Astrocyte of the spinal cord (primary cell): ENCODE measurements around the gene FKBP1B.

Source experiments
- DNase-seq: peaks from one replicate; pipeline ENCODE4 v3.0.0; 2011; ENCODE audit warnings: low read depth, low spot score
- H3K4me3 ChIP-seq: 2 replicates; pipeline ENCODE4 v1.5.1; 2011; ENCODE audit warnings: low read depth, mild to moderate bottlenecking, low read length, moderate library complexity
- in situ Hi-C: cut with HindIII; loops from 2 replicates; pipeline ENCODE4 v1.10.0; 2017; ENCODE audit warnings: low sequenced_read_pairs
- TF ChIP-seq, protein P1 (sequence below): IDR thresholded peaks from 2 replicates; pipeline ENCODE4 v1.5.1; 2012; ENCODE audit warnings: low read depth, mild to moderate bottlenecking, low read length, inconsistent platforms

FKBP1B gene

DNA sequence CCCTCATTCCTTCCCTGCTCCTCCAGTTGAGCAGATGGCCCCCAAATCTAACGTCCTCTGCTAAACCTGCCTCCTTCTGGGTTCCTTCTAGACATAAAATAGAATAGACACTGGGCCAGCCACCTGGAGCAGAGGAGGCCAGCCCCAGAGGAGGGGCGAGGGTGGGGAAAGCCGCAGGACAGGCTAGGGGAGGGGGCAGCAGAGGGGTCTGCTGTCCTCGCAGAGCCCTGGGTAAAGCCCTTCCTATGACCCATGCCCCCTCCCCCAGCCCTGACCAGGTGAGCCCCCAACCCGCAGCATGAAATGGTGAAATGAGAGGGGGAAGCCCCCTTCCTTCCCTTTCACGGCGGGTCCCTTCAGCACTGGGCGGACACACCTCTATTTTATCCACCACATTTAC is 31.8 kb upstream of the FKBP1B start:
- DNase-seq, result no peak
- in situ Hi-C loops, result no loop called here
- no peak overlapping the region for H3K4me3 ChIP-seq
- TF ChIP-seq, protein P1, sequence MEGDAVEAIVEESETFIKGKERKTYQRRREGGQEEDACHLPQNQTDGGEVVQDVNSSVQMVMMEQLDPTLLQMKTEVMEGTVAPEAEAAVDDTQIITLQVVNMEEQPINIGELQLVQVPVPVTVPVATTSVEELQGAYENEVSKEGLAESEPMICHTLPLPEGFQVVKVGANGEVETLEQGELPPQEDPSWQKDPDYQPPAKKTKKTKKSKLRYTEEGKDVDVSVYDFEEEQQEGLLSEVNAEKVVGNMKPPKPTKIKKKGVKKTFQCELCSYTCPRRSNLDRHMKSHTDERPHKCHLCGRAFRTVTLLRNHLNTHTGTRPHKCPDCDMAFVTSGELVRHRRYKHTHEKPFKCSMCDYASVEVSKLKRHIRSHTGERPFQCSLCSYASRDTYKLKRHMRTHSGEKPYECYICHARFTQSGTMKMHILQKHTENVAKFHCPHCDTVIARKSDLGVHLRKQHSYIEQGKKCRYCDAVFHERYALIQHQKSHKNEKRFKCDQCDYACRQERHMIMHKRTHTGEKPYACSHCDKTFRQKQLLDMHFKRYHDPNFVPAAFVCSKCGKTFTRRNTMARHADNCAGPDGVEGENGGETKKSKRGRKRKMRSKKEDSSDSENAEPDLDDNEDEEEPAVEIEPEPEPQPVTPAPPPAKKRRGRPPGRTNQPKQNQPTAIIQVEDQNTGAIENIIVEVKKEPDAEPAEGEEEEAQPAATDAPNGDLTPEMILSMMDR, result no peak

DNA sequence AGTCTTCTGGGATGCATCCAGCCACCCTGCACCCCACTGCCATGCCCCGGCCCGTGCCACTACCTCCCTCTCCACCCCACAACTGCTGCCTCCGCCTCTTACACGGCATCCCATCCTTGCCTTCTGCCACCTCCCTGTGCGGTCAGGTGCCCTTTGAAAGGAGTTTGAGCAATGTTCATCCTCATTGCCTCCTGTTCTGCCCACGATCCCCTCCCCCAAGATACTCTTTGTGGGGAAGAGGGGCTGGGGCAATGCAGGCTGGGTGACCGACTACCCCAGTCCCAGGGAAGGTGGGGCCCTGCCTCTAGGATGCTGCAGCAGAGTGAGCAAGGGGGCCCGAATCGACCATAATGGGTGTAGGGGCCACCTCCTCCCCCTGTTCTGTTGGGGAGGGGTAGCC is 31.3 kb upstream of the FKBP1B start:
- no peak overlapping the region for H3K4me3 ChIP-seq
- DNase-seq, result no peak
- in situ Hi-C loops, result no loop called here
- TF ChIP-seq, protein P1, result no peak

DNA sequence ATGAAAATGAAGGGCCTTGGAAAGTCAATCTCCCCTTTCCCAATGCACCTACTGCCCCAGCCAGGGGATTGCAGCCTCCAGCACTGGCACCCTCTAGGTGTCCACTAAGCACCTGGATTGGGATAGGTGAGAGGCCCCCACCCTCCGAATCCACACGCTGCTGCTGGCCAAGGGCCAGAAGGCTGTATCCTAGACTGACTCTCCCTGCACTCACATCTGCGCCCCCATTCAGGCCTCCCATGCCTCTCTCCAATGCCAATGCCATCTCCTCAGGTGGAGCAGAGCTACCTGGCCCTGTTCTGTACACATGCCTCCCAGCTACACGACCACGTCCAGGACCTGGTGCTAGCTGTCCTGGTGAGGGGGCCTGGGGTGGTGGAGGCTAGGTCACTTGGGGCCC is 29.8 kb upstream of the FKBP1B start:
- DNase-seq, result no peak
- no peak overlapping the region for H3K4me3 ChIP-seq
- in situ Hi-C loops, result no loop called here
- TF ChIP-seq, protein P1, result no peak

DNA sequence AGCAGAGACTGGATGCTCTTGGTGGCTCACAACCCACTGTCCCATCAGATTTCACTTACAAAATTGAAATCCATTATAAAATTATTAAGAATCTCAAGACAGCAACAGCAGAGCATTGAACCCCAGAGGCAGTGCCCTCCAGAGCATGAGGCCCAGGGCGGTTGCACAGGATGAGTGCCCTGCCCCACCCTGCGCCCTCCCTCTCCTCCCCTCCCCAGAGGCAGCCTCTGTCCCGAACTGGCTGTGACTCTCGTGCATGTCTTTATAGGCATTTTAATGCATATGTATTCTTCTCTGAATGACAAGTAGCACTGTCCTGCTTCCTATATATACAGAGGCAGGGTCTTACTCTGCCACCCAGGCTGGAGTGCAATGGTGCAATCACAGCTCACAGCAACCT is 29.3 kb upstream of the FKBP1B start:
- in situ Hi-C loops, result no loop called here
- TF ChIP-seq, protein P1, result no peak
- H3K4me3 ChIP-seq, result no peak overlapping the region
- no peak for DNase-seq

DNA sequence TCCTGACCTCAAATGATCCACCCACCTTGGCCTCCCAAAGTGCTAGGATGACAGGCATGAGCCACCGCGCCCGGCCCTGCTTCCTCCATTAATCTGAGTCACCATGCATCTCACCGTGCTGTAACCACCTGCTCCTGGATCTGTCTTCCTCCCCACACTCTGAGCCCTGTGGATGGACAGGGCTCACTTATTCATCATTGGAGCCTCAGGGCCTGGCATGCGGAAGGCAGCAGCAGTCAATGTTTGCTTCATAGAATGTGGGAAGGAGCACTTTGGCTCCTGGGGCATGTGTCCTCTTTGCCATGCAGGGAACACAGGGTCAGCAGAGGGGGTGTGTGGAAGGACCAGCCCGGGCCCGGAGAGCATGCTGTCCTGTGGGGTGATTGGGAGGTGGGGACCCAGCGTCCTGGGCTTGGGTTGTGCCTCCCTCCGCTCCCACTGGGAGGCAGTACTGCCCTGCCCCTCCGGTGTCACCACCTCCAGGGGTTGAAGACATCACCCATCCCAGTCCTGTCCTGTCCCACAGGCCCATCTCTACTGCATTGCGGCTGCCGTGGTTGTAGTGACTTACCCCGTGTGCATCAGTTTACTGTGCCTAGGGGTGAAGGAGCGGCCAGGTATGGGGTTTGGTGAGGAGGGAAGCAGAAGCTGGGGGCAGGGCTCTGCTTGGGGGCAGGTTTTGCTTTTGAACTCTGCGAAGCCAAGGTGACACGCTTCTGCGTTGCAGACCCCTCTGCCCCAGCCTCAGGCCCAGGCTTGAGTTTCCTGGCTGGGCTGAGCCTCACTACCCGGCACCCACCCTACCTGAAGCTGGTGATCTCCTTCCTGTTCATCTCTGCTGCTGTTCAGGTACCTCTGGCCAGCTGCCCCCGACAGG is 28.2 kb upstream of the FKBP1B start:
- no peak overlapping the region for H3K4me3 ChIP-seq
- in situ Hi-C loops, result no loop called here
- no peak for DNase-seq
- TF ChIP-seq, protein P1, result peak; percentile 20

DNA sequence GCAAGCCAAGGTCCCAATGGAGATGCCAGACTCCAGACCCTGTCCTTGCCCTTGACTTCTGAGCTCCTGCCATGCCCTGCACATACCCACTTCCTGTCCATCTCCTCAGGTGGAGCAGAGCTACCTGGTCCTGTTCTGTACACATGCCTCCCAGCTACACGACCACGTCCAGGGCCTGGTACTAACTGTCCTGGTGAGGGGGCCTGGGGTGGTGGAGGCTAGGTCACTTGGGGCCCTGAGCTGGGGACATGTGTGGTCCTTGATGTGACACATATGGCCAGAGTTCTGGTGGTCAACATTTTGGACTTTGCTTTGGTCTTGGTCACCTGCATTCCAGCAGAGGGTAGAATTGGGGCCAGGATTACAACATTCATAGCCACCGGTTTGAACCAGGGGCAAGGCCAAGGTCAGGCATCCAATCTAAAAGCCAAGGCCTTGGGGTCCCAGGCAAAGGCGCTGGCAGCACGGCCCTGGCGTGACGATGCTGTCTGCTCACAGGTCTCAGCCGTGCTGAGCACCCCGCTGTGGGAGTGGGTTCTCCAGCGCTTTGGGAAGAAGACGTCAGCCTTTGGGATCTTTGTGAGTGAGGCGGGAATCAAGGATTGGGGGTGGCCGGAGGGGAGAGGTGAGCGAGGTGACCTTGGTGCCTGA is 27.1 kb upstream of the FKBP1B start:
- in situ Hi-C loops, result no loop called here
- H3K4me3 ChIP-seq, result no peak overlapping the region
- DNase-seq, result no peak
- TF ChIP-seq, protein P1, result no peak
